ENCODE results near the gene ASPSCR1. TPM values are rescaled to one million over a fixed set of nuclear protein-coding genes. Genes with fewer than 3 reads are reported as not detected.
"Not testable (repeated sequence)": the region's sequence is repeated elsewhere in the genome, so short reads cannot be mapped to it uniquely, and the experiment has no call there.

ASPSCR1 gene
- total and polyA plus RNA-seq, 8 donors = 11.7 to 143 (median 55.6) TPM

DNA sequence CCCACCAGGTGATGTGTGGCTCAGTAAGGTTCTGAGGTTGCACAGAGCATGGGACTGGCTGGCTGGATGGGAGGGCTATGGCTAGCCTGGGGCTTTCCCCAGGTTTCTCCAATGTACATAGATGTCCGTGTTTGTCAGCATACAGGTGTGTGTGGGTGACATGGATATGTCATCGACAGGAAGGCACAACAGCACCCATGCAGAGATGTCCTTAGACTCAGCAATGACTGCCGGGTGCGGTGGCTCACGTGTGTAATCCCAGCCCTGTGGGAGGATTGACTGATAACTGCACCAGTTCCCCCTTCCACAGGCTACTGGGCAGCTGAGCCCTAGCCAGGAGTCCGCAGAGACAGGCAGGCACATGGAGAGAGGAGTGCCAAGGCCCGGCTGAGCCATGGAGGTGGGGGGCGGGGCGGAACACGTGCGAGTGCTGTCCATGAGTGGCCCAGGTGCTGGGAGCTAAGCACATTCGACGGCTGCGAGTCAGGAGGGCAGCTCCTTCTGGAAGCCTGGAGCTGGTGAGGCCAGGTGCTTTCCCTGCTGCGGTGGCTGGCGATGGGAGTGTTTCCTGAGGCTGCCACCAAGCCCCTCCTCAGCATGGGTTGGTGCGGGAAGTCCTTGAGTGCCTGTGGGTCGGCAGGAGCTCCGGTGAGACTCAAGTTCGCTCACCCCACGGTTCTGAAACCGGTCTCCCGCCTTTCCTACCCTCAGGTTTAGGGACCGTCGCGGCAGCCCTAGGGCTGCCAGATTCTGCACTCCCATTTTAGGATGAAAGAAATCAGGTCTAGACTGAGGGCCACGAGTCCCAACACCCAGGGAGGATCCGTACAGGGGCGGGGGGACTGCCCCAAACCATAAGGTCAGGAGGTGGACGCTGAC, 858 bp upstream of the ASPSCR1 start:
- TF ChIP-seq, protein P1, sequence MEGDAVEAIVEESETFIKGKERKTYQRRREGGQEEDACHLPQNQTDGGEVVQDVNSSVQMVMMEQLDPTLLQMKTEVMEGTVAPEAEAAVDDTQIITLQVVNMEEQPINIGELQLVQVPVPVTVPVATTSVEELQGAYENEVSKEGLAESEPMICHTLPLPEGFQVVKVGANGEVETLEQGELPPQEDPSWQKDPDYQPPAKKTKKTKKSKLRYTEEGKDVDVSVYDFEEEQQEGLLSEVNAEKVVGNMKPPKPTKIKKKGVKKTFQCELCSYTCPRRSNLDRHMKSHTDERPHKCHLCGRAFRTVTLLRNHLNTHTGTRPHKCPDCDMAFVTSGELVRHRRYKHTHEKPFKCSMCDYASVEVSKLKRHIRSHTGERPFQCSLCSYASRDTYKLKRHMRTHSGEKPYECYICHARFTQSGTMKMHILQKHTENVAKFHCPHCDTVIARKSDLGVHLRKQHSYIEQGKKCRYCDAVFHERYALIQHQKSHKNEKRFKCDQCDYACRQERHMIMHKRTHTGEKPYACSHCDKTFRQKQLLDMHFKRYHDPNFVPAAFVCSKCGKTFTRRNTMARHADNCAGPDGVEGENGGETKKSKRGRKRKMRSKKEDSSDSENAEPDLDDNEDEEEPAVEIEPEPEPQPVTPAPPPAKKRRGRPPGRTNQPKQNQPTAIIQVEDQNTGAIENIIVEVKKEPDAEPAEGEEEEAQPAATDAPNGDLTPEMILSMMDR (IDR thresholded peaks at IDR 0.05) = no peak
- no peak for TF ChIP-seq POLR2A (IDR thresholded peaks at IDR 0.05)
- TF ChIP-seq POLR2AphosphoS5 (IDR thresholded peaks at IDR 0.05) = no peak
- no peak for TF ChIP-seq EP300 (IDR thresholded peaks at IDR 0.05)
- peaks cover 0 to 5% (median 0%) of the 10 kb centered on the region in 4 donors for H3K9me3 ChIP-seq
- H3K27me3 ChIP-seq = no peaks in the 10 kb centered on the region
- WGBS, 5 donors = 7 to 25% (median 21%) methylated on average over 15 to 30 of the region's 30 CpGs
- peak; percentile 69 to 72 for DNase-seq
- peaks cover 0 to 22% (median 16%) of the 10 kb centered on the region in 4 donors for H3K36me3 ChIP-seq
- H3K4me3 ChIP-seq = peak overlapping the region; percentile 68 to 96 (median 86)
- peak overlapping the region; percentile 91 to 98 (median 94) for H3K27ac ChIP-seq
- H3K4me1 ChIP-seq = peaks cover 8 to 44% (median 39%) of the 10 kb centered on the region in 4 donors
- intact Hi-C loops (cut with DNase I; ENCODE audit: low total_unique reads) = no loop called here

DNA sequence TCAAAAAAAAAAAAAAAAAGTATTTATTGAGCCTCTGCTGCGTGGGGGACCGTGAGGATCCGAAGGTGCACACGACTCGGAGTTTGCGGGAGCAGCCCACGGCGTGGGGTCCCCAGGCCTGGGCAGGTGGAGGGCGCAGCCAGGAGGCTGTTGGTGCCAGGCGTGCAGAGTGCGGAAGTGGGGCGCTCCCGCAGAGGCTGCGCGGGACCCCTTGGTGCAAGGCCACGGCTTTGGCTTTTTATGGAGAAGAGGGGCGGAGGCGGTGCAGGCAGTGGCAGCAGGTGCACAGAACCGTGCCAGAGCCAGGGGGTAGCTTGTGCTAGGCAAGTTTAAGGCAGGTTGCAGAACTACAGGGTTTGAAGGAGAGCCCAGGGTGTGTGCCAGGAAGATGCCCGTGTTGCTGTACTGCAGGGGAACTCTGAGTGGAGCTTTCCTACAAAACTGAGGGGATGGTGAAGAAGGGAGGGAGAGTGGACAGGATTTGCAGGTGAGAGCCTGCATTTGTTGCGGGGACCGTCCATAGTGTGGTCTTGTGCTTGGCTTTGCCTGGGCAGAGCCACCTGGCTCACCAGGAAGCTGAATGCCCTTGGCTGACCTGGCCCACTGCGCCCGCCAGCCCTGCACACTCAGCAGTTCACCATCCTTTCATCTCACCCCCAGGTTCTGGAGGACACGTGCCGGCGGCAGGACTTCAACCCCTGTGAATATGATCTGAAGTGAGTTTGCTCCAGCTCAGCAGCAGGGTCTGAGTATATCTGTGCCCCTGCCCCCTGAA, 1.3 kb downstream of the ASPSCR1 start:
- Histone ChIP-seq H3K4me1 (peaks cover 8 to 50% (median 39%) of the 10 kb centered on the region in 4 donors), H3K36me3 (peaks cover 0 to 41% (median 29%) of the 10 kb centered on the region in 4 donors), H3K27me3 (no peaks in the 10 kb centered on the region), H3K9me3 (peaks cover 0 to under 1% (median 0%) of the 10 kb centered on the region in 4 donors), H3K4me3 (peak overlapping the region; percentile 68 to 96 (median 86)), H3K27ac (peak overlapping the region in 4 of 5 donors; percentile 91 to 98 (median 93))
- no peak for TF ChIP-seq POLR2A (IDR thresholded peaks at IDR 0.05)
- TF ChIP-seq, protein P1 (IDR thresholded peaks at IDR 0.05) = no peak
- no peak for TF ChIP-seq POLR2AphosphoS5 (IDR thresholded peaks at IDR 0.05)
- TF ChIP-seq EP300 (IDR thresholded peaks at IDR 0.05) = no peak
- peak in 1 of 2 donors; percentile 52 for DNase-seq
- WGBS, 5 donors = 66 to 79% (median 70%) methylated on average over 27 of the region's 27 CpGs
- intact Hi-C loops (cut with DNase I; ENCODE audit: low total_unique reads) = no loop called here

DNA sequence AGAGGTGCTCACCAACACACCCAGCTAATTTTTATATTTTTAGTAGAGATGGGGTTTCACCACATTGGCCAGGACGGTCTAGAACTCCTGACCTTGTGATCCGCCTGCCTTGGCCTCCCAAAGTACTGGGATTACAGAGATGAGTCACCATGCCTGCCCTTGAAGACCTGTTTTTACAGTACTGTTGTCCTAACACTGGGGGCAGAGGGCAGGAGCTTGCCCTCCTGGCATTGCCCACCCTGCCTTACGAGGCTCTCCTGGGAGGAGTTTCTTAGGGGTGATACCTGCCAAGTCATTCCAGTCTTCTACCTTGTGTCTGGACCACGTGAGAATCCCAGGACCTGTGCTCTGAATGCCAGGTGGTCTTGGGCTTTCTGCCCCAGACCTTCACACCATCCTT, 2.7 kb downstream of the ASPSCR1 start:
- Histone ChIP-seq H3K27me3 (no peaks in the 10 kb centered on the region), H3K4me3 (no peak overlapping the region), H3K9me3 (no peaks in the 10 kb centered on the region), H3K36me3 (peaks cover 5 to 55% (median 43%) of the 10 kb centered on the region in 4 donors), H3K27ac (no peak overlapping the region), H3K4me1 (peaks cover 8 to 50% (median 39%) of the 10 kb centered on the region in 4 donors)
- TF ChIP-seq POLR2AphosphoS5 (IDR thresholded peaks at IDR 0.05) (no peak), POLR2A (IDR thresholded peaks at IDR 0.05) (no peak), EP300 (IDR thresholded peaks at IDR 0.05) (no peak)
- TF ChIP-seq, protein P1 (IDR thresholded peaks at IDR 0.05) = no peak
- no peak for DNase-seq
- intact Hi-C loops (cut with DNase I; ENCODE audit: low total_unique reads) = no loop called here
- WGBS, 5 donors = 91 to 94% (median 93%) methylated on average over 4 of the region's 4 CpGs

DNA sequence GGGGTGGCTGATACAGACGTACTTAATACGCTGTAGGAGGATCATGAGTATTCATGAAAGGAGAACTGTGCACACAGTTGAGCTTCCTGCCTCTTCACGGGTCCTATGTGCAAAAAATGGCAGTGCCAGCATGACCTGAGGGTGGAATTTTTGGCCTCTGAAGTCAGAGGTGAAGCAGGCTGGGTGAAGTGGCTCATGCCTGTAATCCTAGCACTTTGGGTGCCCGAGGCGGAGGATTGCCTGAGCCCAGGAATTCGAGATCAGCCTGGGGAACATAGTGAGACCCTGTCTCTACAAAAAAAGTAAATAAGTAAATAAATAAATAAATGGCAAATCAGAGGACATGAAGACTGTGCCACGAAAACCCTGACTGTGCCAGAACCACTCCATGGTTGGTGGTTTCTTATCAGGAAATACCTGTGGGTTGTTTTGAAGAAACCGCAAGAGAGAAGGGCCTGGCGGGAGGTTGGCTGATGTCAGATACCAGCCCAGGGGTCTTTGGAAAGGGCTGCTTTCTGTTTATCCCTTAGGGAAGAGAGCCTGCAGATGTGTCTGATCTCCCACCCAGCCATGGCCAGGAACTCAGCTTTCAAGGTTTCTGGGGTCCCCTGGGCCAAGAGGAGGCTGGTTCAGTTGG, 3.4 kb downstream of the ASPSCR1 start:
- WGBS, 5 donors = 43 to 63% (median 58%) methylated on average over 9 of the region's 9 CpGs
- Histone ChIP-seq H3K4me3 (no peak overlapping the region), H3K9me3 (no peaks in the 10 kb centered on the region), H3K27me3 (no peaks in the 10 kb centered on the region), H3K4me1 (peaks cover 8 to 50% (median 39%) of the 10 kb centered on the region in 4 donors), H3K27ac (no peak overlapping the region), H3K36me3 (peaks cover 12 to 62% (median 50%) of the 10 kb centered on the region in 4 donors)
- no peak for DNase-seq
- TF ChIP-seq, protein P1 (IDR thresholded peaks at IDR 0.05) = no peak
- TF ChIP-seq POLR2AphosphoS5 (IDR thresholded peaks at IDR 0.05) (no peak), POLR2A (IDR thresholded peaks at IDR 0.05) (no peak), EP300 (IDR thresholded peaks at IDR 0.05) (no peak)
- intact Hi-C loops (cut with DNase I; ENCODE audit: low total_unique reads) = no loop called here

DNA sequence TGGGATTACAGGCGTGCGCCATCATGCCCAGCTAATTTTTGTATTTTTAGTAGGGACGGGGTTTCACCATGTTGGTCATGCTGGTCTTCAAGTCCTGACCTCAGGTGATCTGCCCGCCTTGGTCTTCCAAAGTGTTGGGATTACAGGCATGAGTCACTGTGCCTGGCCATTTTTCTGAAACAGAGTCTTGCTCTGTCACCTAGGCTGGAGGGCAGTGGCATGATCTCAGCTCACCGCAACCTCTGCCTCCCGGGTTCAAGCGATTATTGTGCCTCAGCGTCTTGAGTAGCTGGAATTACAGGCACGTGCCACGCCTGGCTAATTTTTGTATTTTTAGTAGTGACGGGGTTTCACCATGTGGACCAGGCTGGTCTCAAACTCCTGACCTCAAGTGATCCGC, 4.1 kb downstream of the ASPSCR1 start:
- intact Hi-C loops (cut with DNase I; ENCODE audit: low total_unique reads); H3K9me3 ChIP-seq; H3K4me3 ChIP-seq; H3K27me3 ChIP-seq; DNase-seq; H3K27ac ChIP-seq: not testable (repeated sequence)
- 92 to 96% (median 94%) methylated on average over 12 of the region's 12 CpGs for WGBS, 5 donors
- Histone ChIP-seq H3K36me3 (peaks cover 12 to 69% (median 57%) of the 10 kb centered on the region in 4 donors), H3K4me1 (peaks cover 8 to 46% (median 37%) of the 10 kb centered on the region in 4 donors)

Measured in stomach (tissue), 9 donors.